Activated CD8-positive, alpha-beta T cell treated with anti-CD3 and anti-CD28 coated beads for 36 hours (primary cell): ENCODE data around the gene TTC14. TPM values are rescaled to one million over a fixed set of nuclear protein-coding genes. Genes with fewer than 3 reads are reported as not detected.
"Not testable (repeated sequence)": the region's sequence is repeated elsewhere in the genome, so short reads cannot be mapped to it uniquely, and the experiment has no call there.

Experiments
- ATAC-seq: fragments of 200-7000 bp; cut with Tn5 transposase; one replicate; pipeline ENCODE4 v1.10.0; 2021; ENCODE audit warnings: mild to moderate bottlenecking, moderate library complexity
- CTCF ChIA-PET: fragments of 350-600 bp; sonication (Branson Sonifier 250); formaldehyde crosslinking; loops from one replicate; lab custom pipeline; 2021; ENCODE audit warnings: antibody characterized with exemption; lab: Charles Lee
- POLR2A ChIA-PET: fragments of 350-600 bp; sonication (Branson Sonifier 250); formaldehyde crosslinking; loops from one replicate; lab custom pipeline; 2021; ENCODE audit warnings: antibody characterized with exemption; lab: Charles Lee
- DNase-seq: peaks from one replicate; pipeline ENCODE4 v3.0.0-alpha.2; 2020
- H3K27ac Mint-ChIP-seq: one replicate; pipeline ENCODE4 v1.8.0; 2021; ENCODE audit warnings: mild to moderate bottlenecking, mixed read lengths
- H3K27me3 Mint-ChIP-seq: one replicate; pipeline ENCODE4 v1.8.0; 2021; ENCODE audit warnings: mixed read lengths
- H3K36me3 Mint-ChIP-seq: one replicate; pipeline ENCODE4 v1.8.0; 2021; ENCODE audit warnings: low read depth, mixed read lengths
- H3K4me1 Mint-ChIP-seq: one replicate; pipeline ENCODE4 v1.8.0; 2021; ENCODE audit warnings: low read depth, mixed read lengths
- H3K4me3 Mint-ChIP-seq: one replicate; pipeline ENCODE4 v1.8.0; 2021; ENCODE audit warnings: mild to moderate bottlenecking, moderate library complexity, mixed read lengths
- H3K9me3 Mint-ChIP-seq: one replicate; pipeline ENCODE4 v1.8.0; 2021; ENCODE audit warnings: mixed read lengths
- intact Hi-C: fragments of 100-400 bp; cut with micrococcal nuclease; formaldehyde crosslinking; loops from one replicate; pipeline ENCODE4 v1.10.0; 2022
- total RNA-seq, 2 experiments: library from RNA; stranded (reverse); gene quantifications; one replicate each; pipeline ENCODE4 v1.2.3, GENCODE V29; 2021
- TF ChIP-seq, protein P1 (sequence below): fragments of 200-600 bp; IDR thresholded peaks from one replicate; pipeline ENCODE4 v1.8.0; 2022; ENCODE audit warnings: antibody characterized with exemption, mild to moderate bottlenecking

TTC14 gene
- total RNA-seq, 2 experiments from 2014 or later, result 40.5 to 47.2 TPM

DNA sequence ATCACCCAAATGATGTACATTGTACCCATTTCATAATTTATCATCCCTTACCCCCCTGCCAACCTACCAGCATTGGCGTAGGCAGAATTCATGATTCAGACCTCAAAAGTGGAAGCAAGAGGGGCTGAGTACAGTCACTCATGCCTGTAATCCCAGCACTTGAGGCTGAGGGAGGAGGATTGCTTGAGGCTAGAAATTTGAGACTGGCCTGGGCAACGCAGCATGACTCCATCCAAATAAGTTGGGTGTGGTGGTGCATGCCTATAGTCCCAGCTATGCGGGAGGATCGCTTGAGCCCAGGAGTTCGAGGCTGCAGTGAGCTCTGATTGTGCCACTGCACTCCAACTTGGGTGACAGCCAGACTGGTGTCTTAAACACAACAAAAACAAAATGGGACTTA, 10.4 kb downstream of the TTC14 start:
- DNase-seq, result no peak
- Mint-ChIP-seq H3K4me1 (no peaks in the 10 kb centered on the region), H3K4me3 (no peak overlapping the region), H3K36me3 (peaks cover 47% of the 10 kb centered on the region), H3K27me3 (no peaks in the 10 kb centered on the region), H3K27ac (no peak overlapping the region), H3K9me3 (no peaks in the 10 kb centered on the region)
- ChIA-PET POLR2A (interaction anchor here (3.0 kb wide), 1 partner anchor 10 kb away, joined by 17 read pairs; the partner anchor contains the start of gene TTC14), CTCF (interaction anchor here (0.8 kb wide), 1 partner anchor 10 kb away, joined by 3 read pairs; no protein-coding TSS in a partner anchor)
- intact Hi-C loops, result no loop called here
- no peak for ATAC-seq
- TF ChIP-seq, protein P1, sequence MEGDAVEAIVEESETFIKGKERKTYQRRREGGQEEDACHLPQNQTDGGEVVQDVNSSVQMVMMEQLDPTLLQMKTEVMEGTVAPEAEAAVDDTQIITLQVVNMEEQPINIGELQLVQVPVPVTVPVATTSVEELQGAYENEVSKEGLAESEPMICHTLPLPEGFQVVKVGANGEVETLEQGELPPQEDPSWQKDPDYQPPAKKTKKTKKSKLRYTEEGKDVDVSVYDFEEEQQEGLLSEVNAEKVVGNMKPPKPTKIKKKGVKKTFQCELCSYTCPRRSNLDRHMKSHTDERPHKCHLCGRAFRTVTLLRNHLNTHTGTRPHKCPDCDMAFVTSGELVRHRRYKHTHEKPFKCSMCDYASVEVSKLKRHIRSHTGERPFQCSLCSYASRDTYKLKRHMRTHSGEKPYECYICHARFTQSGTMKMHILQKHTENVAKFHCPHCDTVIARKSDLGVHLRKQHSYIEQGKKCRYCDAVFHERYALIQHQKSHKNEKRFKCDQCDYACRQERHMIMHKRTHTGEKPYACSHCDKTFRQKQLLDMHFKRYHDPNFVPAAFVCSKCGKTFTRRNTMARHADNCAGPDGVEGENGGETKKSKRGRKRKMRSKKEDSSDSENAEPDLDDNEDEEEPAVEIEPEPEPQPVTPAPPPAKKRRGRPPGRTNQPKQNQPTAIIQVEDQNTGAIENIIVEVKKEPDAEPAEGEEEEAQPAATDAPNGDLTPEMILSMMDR, result no peak

DNA sequence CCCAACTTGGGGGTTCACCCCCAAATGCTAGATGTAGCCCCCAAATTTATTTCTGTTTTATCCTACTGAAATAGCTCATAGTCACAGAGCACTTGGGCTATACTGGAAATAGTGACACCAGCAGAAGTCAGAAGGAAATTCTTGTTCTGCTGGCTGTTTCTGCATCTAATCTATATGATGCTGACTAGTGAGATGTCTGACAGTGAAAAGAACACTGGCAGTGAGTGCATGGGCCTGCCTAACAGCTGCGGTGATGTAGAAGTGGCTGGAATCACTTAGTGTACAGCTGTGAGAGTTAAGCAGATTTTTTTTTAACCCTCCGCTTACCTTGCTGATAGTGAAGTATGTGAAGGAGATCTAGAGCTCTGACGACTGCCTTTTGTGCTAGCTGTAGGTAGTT, 14.0 kb downstream of the TTC14 start:
- peak overlapping the region; percentile 27 for H3K27ac Mint-ChIP-seq
- intact Hi-C loops, result no loop called here
- peaks cover 34% of the 10 kb centered on the region for H3K36me3 Mint-ChIP-seq
- no peaks in the 10 kb centered on the region for H3K9me3 Mint-ChIP-seq
- TF ChIP-seq, protein P1, result no peak
- CTCF ChIA-PET, result interaction anchor here (0.7 kb wide), 1 partner anchor 1052 kb away, joined by 3 read pairs; no protein-coding TSS in a partner anchor
- no peaks in the 10 kb centered on the region for H3K27me3 Mint-ChIP-seq
- POLR2A ChIA-PET, result interaction anchor here (0.8 kb wide), 1 partner anchor 13 kb away, joined by 5 read pairs; no protein-coding TSS in a partner anchor
- ATAC-seq, result no peak
- H3K4me1 Mint-ChIP-seq, result no peaks in the 10 kb centered on the region
- H3K4me3 Mint-ChIP-seq, result no peak overlapping the region
- no peak for DNase-seq

DNA sequence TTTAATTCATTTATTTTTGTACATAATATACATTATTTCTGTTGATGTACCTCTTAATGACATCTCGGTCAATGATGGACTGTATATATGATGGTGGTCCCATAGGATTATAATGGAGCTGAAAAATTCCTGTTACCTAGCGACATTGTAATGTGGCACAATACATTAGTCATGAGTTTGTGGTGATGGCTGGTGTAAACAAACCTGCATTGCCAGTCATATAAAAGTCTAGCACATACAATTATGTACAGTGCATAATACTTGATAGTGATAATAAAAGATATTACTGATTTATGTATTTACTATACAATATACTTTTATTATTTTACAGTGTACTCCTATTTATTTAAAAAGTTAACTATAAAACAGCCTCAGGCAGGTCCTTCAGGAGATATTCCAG, 15.1 kb downstream of the TTC14 start:
- TF ChIP-seq, protein P1, result no peak
- Mint-ChIP-seq H3K27ac (no peak overlapping the region), H3K27me3 (no peaks in the 10 kb centered on the region), H3K4me1 (no peaks in the 10 kb centered on the region), H3K9me3 (no peaks in the 10 kb centered on the region), H3K4me3 (no peak overlapping the region), H3K36me3 (peaks cover 33% of the 10 kb centered on the region)
- ChIA-PET CTCF (interaction anchor here (1.2 kb wide), 1 partner anchor 11 kb away, joined by 3 read pairs; no protein-coding TSS in a partner anchor), POLR2A (no interaction called here)
- ATAC-seq (no peak), DNase-seq (no peak)
- intact Hi-C loops, result no loop called here

DNA sequence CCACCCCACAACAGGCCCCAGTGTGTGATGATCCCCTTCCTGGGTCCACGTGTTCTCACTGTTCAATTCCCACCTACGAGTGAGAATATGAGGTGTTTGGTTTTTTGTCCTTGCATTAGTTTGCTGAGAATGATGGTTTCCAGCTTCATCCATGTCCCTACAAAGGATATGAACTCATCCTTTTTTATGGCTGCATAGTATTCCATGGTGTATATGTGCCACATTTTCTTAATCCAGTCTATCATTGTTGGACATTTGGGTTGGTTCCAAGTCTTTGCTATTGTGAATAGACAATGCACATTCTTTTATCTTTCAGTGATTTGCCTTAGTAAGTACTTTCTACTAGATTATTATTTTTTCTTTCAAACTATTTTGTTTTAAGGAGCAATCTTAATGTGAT, 16.6 kb downstream of the TTC14 start:
- H3K9me3 Mint-ChIP-seq, H3K27ac Mint-ChIP-seq, ATAC-seq, POLR2A ChIA-PET, DNase-seq, H3K4me1 Mint-ChIP-seq, H3K4me3 Mint-ChIP-seq, CTCF ChIA-PET, H3K27me3 Mint-ChIP-seq, intact Hi-C loops: not testable (repeated sequence)
- peaks cover 31% of the 10 kb centered on the region for H3K36me3 Mint-ChIP-seq

DNA sequence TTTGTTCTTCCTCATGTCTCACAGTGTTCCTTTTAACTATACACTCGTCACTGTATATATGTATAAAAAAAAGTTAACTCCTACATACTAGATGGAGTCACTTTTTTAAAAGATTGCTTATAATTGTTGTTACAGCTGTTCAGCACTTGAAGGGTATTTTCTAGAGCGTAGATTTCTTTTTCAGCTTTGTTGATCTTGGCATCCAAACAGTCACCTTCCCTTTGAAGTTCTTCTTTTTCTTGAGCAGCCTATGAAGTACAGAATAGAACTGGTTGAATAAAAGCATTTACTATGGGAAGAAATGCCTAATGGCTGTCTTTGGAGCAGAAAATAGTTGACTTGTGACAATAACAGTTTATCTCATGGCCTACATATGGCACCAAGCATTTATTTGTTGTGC, 17.8 kb downstream of the TTC14 start:
- Mint-ChIP-seq H3K27me3 (no peaks in the 10 kb centered on the region), H3K4me3 (no peak overlapping the region), H3K36me3 (peaks cover 36% of the 10 kb centered on the region), H3K9me3 (peaks cover 3% of the 10 kb centered on the region), H3K4me1 (peaks cover 4% of the 10 kb centered on the region), H3K27ac (no peak overlapping the region)
- DNase-seq (no peak), ATAC-seq (no peak)
- ChIA-PET CTCF (no interaction called here), POLR2A (interaction anchor here (0.6 kb wide), 1 partner anchor 585 kb away, joined by 3 read pairs; no protein-coding TSS in a partner anchor)
- TF ChIP-seq, protein P1, result no peak
- intact Hi-C loops, result no loop called here
